CMK (cell line): ENCODE measurements around the gene NFIB.

Experiments used
- DNase-seq: peaks from one replicate; pipeline ENCODE4 v3.0.0-alpha.2; 2010; ENCODE audit warnings: low read depth

Gene NFIB

DNA sequence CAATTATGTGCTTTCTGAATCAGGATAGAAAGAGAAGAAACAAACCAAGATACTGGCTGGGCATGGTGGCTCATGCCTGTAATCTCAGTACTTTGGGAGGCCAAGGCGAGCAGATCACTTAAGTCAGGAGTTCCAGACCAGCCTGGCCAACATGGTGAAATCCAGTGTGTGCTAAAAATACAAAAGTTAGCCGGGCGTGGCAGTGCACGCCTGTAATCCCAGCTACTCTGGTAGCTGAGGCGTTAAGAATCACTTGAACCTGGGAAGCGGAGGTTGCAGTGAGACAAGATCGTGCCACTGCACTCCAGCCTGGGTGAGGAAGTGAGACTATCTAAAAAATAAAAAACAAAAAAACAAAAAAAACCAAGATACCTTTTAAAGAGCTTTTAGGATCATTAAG is 214.2 kb downstream of the NFIB start:
- no peak for DNase-seq

DNA sequence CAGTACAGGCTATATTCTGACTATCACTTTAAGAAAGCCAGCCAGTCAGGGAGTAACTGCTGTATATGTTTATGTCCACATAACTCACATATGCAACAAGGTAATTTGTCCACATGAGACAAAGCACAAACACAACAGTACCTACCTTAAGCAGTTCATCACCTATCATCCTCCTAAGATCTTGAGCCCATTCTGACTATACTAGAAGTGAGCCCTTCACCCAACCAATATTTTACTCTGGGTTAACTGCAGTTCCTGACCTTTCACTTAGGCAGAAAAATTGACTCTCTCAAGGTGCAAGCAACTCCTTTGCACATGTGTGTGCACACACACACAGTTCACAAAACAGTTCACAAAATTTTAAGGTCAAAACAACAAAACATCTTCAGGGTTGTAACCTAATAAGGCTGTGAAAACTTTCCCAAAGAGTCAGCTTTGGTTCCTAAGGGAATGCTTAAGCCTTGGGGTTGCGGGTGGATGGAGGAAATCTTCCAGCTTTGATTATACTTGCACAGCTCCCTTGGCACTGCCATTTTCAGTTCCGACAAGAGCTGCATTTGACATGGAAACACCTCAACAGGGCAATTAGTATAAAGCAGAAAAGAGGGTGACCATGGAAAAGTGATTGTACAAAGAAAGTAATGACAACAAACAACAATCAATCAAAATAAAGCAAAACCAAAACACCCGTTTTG is 215.3 kb downstream of the NFIB start:
- DNase-seq: no peak

- no peak for DNase-seq
Observed at GRCh38 chr9:14097666-14098415, 216.1 kb downstream of the NFIB start.

DNA sequence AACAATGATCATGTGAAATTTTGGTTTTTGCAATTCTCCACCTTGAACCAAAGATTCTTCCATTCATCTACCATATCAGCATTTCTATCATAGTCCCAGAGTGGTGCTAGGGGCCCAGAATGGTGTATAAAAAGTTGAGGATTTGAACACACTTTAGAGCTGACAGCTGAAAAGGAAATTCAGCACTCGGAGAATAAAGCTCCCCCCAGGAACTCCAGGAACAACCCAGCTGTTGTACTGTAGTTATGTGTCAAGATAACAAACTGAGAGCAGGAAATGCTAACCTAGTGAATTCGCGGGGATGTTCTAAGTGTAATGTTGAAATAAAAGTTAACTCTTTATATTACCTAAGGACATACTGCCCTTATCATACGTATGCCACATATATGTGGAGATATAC is 216.7 kb downstream of the NFIB start:
- DNase-seq: no peak

- DNase-seq: no peak
Observed at GRCh38 chr9:14096258-14096922, 217.6 kb downstream of the NFIB start.

- DNase-seq: no peak
Observed at GRCh38 chr9:14095277-14095676, 218.7 kb downstream of the NFIB start.

- DNase-seq: no peak
Observed at GRCh38 chr9:14094491-14094890, 219.4 kb downstream of the NFIB start.

DNA sequence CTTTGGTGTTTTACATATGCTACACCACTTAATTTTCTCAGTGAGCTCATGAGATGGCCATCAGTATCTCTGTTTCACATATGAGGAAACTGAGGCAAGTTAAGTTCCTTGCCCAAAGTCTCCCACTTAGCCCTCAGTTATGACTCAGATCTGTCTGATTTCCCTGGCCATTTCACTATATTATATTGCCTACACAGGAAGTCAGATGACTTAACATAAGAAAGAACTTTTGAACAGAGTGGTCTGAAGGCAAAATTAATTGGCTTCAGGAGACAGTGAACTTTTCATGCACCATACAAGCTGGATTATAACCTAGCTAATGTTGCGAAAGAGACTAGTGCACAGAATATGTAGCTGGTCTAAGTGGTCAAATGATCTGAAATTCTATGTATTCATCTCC is 221.6 kb downstream of the NFIB start:
- no peak for DNase-seq

DNA sequence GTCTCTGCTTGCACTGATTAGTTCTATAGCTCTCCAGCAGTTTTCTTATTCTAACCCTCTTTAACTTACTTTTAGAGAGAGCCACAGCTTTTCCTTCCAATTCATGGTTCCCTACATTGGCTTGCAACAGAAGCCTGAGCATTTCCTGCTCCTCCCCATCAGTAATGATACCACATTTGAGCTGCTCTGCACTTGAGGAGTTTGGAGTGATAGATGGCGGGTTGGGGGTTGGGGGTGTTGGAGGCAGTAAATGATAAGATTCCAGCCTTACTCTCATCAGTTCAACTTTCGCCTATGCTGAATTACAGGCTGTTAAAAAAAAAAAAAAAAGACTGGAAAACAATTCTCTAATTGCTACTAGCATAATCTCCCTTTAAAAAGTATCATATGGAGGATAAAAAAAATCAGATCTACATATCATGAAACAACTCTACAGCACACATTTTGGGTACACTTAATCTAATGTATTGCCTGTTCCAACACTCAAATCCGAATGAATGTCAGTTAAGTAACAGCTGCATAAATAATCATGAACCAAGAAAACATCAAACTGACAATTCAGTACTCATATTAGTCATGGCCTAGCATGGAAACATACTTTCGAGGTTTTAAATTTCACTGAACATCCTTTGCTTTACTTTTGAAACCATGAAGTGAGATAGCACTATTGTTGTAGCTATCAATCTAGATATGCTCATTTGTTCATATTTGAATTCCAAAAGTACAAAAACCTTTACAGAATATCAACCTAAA is 224.7 kb downstream of the NFIB start:
- no peak for DNase-seq

- DNase-seq: no peak
Observed at GRCh38 chr9:14087576-14087975, 226.4 kb downstream of the NFIB start.

DNA sequence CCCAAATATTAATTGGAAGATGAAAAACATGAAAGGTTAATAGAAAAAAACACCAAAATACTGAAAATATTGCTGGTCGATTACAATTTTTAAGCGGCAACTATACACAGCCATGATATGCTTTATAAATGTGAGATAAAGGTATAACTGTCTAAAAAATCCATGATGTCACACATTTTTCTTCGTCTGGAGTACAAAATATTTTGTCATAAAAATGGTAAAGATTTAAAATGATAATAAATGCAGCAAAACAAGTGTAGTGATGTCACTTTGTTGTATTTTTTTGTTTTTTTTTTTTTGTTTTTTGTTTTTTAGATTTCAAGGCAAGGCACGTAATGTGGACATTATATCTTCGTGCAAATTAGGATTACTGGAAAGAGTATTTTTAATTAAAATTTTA is 227.4 kb downstream of the NFIB start:
- DNase-seq: no peak

DNA sequence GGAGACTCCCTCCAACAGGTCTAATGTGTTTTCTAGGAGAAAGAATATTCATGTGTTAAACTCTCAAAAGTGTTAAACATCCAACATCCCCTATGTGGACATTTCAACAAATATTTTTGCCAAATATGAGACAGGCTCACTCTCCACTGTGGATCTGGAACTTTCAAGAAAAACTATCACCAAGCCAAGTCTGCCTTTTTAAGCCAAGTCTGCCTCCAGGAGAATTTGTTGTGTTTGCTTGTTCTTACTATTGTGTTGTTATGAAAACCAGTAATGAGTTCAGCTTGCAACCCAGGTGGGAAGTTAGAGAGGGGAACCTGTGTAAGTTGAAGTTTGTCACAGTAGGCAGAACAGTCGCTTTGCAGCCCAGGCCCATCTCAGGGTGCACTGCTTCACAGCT is 228.1 kb downstream of the NFIB start:
- no peak for DNase-seq

GRCh38 chr9:14084867-14085266 is 229.1 kb downstream of the NFIB start:
- no peak for DNase-seq

DNA sequence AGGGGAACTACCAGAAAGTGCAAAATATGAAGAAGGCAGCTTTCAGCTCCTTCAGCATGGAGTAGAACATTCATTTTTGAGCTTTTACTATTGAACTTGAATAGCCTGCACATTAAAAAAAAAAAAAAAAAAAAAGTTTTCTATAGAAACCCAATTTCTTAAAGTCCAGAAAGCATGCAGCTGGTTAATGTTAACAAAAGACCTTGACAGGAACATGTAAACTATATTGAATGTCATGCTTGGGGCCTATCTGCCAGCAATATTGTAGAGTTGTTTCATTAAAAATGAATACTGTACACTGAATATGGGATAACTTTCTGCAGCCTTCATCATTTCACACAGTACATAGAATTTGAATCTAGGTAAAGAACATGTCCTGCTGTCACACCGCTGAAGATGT is 230.6 kb downstream of the NFIB start:
- no peak for DNase-seq

- DNase-seq: no peak
Observed at GRCh38 chr9:14082732-14083131, 231.2 kb downstream of the NFIB start.

GRCh38 chr9:14081745-14082144 is 232.2 kb downstream of the NFIB start:
- DNase-seq: no peak

DNA sequence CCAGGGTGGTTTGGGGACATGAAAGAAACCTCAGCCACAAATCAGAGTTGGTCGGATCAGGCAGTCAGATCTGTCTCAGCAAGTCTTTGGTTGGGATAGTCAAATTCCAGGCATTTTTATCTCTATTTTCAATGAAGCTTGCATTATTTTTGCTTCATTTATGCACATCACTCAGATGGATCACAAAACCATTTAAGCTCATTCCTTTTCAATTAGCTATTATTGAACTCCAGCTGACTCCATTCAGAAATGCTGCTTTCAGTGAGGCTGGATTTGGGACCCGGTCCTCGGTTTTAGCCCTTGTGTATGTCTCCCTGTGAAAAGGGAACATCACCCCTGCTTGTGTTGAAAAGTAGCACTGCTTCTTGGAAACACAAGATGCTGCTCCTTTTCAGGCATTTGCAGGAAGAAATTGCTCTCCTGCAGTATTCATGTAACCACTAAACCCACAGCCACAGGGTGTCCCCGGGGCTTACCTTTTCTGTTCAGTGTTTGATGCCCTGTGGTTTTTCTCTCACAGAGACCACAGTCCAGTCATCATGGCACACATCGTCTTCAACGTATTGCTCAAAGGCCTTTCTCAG is 232.9 kb downstream of the NFIB start:
- no peak for DNase-seq

DNA sequence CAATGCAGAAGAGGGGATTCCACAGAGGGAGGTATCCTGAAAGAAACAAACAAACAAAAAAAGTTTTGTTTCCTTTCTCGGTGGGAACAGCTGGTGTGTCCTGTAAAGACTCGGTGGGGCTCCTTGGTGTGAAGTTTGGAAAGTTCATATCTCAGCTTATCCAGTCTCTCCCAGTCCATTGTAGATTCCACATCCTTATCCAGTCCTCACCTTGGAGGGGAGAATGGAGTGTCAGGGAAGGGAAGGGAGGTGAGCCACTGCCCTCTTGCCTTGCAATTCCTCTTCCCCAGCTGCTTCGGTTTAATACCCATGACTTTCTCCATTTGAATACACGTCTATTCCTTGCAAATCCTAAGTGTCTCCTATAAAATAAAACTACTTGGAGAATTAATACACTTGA is 234.5 kb downstream of the NFIB start:
- DNase-seq: no peak

GRCh38 chr9:14077672-14078071 is 236.3 kb downstream of the NFIB start:
- no peak for DNase-seq

DNA sequence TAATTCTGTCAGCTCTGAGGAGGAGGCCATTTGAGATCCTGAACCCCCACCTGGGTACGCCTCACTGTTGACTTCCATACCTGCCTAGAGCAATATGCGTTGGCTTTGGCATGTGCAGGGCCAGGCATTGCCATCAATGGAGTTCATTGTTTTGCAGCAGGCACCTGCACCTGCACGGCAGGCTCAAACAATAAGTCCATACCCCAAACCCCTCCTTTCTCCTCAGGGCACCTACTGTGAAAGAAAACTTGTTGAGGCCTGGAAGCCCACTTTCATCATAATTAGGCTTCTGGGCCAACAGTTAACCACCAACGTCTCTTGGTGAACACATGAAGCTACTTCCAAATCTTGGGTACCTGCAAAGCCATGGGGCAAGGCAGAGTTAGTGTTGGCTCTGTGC is 238.7 kb downstream of the NFIB start:
- no peak for DNase-seq

GRCh38 chr9:14072850-14073249 is 241.1 kb downstream of the NFIB start:
- DNase-seq: no peak

DNA sequence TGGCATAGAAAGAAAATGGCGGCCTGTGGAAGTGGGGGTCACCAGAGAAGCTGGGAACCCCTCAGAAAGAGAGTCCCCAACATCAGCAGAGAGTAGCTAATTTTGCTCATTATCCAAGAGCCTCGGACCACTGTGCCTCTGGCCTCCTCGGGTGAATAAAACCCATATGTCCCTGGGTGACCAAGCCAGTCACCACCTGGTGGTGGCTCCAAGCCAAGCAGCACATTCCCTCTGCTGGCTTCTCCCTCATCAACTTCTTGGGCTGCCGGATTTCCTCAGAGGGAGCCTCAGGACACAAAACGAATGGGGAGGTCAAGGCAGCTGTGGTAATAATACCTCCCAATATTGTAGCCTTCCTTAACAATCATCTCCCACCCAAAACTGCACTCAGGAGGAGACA is 242.5 kb downstream of the NFIB start:
- DNase-seq: no peak
